ENCODE data around the gene SYNPR. TPM values are rescaled to one million over a fixed set of nuclear protein-coding genes. Genes with fewer than 3 reads are reported as not detected.

SYNPR gene
- total RNA-seq, 1 experiment from 2014 or later, result not detected

- Mint-ChIP-seq H3K27me3 (ENCODE audit: insufficient read depth, unreplicated experiment) (no peaks in the 10 kb centered on the region), H3K4me1 (ENCODE audit: low read depth, unreplicated experiment) (no peaks in the 10 kb centered on the region), H3K9me3 (ENCODE audit: unreplicated experiment) (no peaks in the 10 kb centered on the region), H3K27ac (ENCODE audit: unreplicated experiment) (no peak overlapping the region), H3K36me3 (ENCODE audit: insufficient read depth, unreplicated experiment) (no peaks in the 10 kb centered on the region), H3K4me3 (ENCODE audit: unreplicated experiment) (no peak overlapping the region)
- H3K4me1 ChIP-seq, result peaks cover 7% of the 10 kb centered on the region; the same call in 1 of the 2 replicates
- no peak for DNase-seq
- no peak for TF ChIP-seq CTCF (IDR thresholded peaks at IDR 0.05; ENCODE audit: insufficient read depth in 1 of 2, low read depth in 1 of 2, low read length in 1 of 2, severe bottlenecking in 1 of 2, unreplicated experiment in 1 of 2)
- no peaks in the 10 kb centered on the region for H3K9me3 ChIP-seq
- no peaks in the 10 kb centered on the region for H3K27me3 ChIP-seq (replicated peaks; ENCODE audit: control insufficient read depth, insufficient read depth, low read length)
- no peaks in the 10 kb centered on the region; the same call in 1 of the 2 replicates for H3K36me3 ChIP-seq (ENCODE audit: control insufficient read depth, insufficient read depth, low read length)
- POLR2A ChIA-PET, result no interaction called here
- no TSS peak for BruUV-seq (replicated peaks)
- H3K4me3 ChIP-seq (ENCODE audit: low read depth, low read length), result no peak overlapping the region
- CTCF ChIA-PET, result no interaction called here
- intact Hi-C loops (cut with micrococcal nuclease; ENCODE audit: unreplicated experiment), result no loop called here
Measured at GRCh38 chr3:63562323-63562722, 284.2 kb downstream of the SYNPR start.

DNA sequence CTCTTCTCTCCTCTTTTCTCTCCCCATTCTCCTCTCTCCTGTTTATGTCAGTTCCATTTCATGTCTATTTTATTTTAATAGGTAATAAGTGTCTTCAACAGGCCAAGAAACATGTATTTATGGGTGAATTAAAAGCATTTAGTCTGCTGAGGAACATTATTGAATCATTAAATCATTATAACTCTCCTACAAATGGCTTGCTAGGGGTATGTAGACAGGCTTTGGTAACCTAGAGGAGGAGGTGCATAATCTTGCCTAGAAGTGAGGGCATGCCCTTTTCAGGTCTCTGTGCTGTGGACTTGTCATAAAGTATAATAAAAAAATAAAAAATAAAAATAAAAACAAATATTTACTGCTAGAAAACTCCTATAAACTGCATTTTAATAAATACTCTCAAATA lies 285.5 kb downstream of the SYNPR start:
- H3K27me3 ChIP-seq (replicated peaks; ENCODE audit: control insufficient read depth, insufficient read depth, low read length), result no peaks in the 10 kb centered on the region
- no peak overlapping the region for H3K4me3 ChIP-seq (ENCODE audit: low read depth, low read length)
- no peaks in the 10 kb centered on the region for H3K9me3 ChIP-seq
- ChIA-PET POLR2A (no interaction called here), CTCF (no interaction called here)
- no peak for DNase-seq
- no peaks in the 10 kb centered on the region for H3K36me3 Mint-ChIP-seq (ENCODE audit: insufficient read depth, unreplicated experiment)
- H3K27ac Mint-ChIP-seq (ENCODE audit: unreplicated experiment), result no peak overlapping the region
- H3K9me3 Mint-ChIP-seq (ENCODE audit: unreplicated experiment), result no peaks in the 10 kb centered on the region
- no peaks in the 10 kb centered on the region for H3K27me3 Mint-ChIP-seq (ENCODE audit: insufficient read depth, unreplicated experiment)
- intact Hi-C loops (cut with micrococcal nuclease; ENCODE audit: unreplicated experiment), result no loop called here
- TF ChIP-seq CTCF (IDR thresholded peaks at IDR 0.05; ENCODE audit: insufficient read depth in 1 of 2, low read depth in 1 of 2, low read length in 1 of 2, severe bottlenecking in 1 of 2, unreplicated experiment in 1 of 2), result no peak
- H3K36me3 ChIP-seq (ENCODE audit: control insufficient read depth, insufficient read depth, low read length), result no peaks in the 10 kb centered on the region; the same call in 1 of the 2 replicates
- H3K4me1 Mint-ChIP-seq (ENCODE audit: low read depth, unreplicated experiment), result no peaks in the 10 kb centered on the region
- BruUV-seq (replicated peaks), result no TSS peak
- no peak overlapping the region for H3K4me3 Mint-ChIP-seq (ENCODE audit: unreplicated experiment)
- H3K4me1 ChIP-seq, result peaks cover 7% of the 10 kb centered on the region; the same call in 1 of the 2 replicates

DNA sequence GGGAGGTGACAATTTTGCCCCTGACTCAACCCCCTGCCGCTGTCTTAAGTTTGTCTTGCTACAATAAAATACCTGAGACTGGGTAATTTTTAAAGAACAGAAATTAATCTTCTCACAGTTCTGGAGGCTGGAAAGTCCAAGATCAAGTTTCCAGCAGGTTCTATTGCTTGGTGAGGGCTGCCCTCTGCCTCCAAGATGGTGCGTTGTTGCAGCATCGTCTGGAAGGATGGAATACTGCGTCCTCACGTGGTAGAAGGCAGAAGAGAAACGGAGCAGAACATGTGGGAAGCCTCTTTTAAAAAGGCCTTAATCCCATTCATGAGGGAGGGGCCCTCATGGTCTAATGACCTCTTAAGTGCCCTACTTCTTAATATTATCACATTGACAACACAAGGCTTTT lies 287.1 kb downstream of the SYNPR start:
- no peaks in the 10 kb centered on the region for H3K27me3 Mint-ChIP-seq (ENCODE audit: insufficient read depth, unreplicated experiment)
- ChIA-PET CTCF (interaction anchor here (1.2 kb wide), 1 partner anchor 214 kb away, joined by 3 read pairs; no protein-coding TSS in a partner anchor), POLR2A (no interaction called here)
- no peak for TF ChIP-seq CTCF (IDR thresholded peaks at IDR 0.05; ENCODE audit: insufficient read depth in 1 of 2, low read depth in 1 of 2, low read length in 1 of 2, severe bottlenecking in 1 of 2, unreplicated experiment in 1 of 2)
- intact Hi-C loops (cut with micrococcal nuclease; ENCODE audit: unreplicated experiment), result loop anchor here (1.0 kb wide), 1 partner anchor 214 kb away; no protein-coding TSS in a partner anchor
- H3K9me3 Mint-ChIP-seq (ENCODE audit: unreplicated experiment), result no peaks in the 10 kb centered on the region
- H3K27me3 ChIP-seq (replicated peaks; ENCODE audit: control insufficient read depth, insufficient read depth, low read length), result no peaks in the 10 kb centered on the region
- no peak overlapping the region for H3K27ac Mint-ChIP-seq (ENCODE audit: unreplicated experiment)
- no peaks in the 10 kb centered on the region; the same call in 1 of the 2 replicates for H3K36me3 ChIP-seq (ENCODE audit: control insufficient read depth, insufficient read depth, low read length)
- H3K4me1 Mint-ChIP-seq (ENCODE audit: low read depth, unreplicated experiment), result no peaks in the 10 kb centered on the region
- H3K4me3 ChIP-seq (ENCODE audit: low read depth, low read length), result no peak overlapping the region
- no peaks in the 10 kb centered on the region for H3K9me3 ChIP-seq
- no TSS peak for BruUV-seq (replicated peaks)
- H3K4me3 Mint-ChIP-seq (ENCODE audit: unreplicated experiment), result no peak overlapping the region
- 0 out of 2 replicates have a peak, but pooled peaks cover under 1% of the 10 kb centered on the region for H3K4me1 ChIP-seq
- H3K36me3 Mint-ChIP-seq (ENCODE audit: insufficient read depth, unreplicated experiment), result no peaks in the 10 kb centered on the region
- DNase-seq, result no peak
